ENCODE measurements around the gene PRELID3B.

PRELID3B gene

DNA sequence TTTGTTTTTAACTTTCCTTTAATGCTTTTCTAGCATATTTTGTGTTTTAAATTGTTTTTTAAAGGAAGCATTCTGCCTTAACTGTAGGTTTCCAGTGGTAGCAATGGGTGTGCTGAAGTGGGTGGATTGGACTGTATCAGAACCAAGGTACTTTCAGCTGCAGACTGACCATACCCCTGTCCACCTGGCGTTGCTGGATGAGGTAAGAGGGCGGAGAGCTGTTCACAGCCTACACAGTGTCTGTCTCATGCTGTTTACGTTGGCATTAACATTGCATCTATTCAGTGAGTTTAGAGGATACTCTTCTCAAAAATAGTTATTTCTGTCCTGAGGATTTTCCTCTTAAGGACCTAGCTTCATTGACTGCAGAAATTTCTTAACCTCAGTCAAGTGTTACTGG is 49.7 kb downstream of the PRELID3B start:
- no peak for DNase-seq (ENCODE audit: low read depth in 2 of 2)
- H3K4me3 ChIP-seq (replicated peaks in 1 of 2; ENCODE audit: low read depth in 2 of 2, low read length in 2 of 2) = no peak overlapping the region

DNA sequence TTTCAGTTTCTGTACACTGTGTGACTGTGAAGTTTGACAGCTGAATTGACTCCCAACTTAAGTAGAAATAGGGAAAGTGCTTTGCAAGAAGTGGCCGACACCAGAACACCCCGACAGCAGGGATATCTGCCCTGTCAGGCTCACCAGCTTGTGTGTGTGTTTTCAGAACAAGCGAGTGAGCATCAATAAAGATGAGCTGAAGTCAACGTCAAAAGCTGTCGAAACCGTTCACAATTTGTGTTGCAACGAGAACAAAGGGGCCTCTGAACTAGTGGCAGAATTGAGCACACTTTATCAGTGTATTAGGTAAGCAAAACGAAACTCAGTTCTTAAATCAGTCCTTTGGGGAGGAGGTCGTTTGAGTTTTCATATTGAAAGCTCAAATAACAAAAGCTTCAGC is 50.9 kb downstream of the PRELID3B start:
- TF ChIP-seq, protein P1, sequence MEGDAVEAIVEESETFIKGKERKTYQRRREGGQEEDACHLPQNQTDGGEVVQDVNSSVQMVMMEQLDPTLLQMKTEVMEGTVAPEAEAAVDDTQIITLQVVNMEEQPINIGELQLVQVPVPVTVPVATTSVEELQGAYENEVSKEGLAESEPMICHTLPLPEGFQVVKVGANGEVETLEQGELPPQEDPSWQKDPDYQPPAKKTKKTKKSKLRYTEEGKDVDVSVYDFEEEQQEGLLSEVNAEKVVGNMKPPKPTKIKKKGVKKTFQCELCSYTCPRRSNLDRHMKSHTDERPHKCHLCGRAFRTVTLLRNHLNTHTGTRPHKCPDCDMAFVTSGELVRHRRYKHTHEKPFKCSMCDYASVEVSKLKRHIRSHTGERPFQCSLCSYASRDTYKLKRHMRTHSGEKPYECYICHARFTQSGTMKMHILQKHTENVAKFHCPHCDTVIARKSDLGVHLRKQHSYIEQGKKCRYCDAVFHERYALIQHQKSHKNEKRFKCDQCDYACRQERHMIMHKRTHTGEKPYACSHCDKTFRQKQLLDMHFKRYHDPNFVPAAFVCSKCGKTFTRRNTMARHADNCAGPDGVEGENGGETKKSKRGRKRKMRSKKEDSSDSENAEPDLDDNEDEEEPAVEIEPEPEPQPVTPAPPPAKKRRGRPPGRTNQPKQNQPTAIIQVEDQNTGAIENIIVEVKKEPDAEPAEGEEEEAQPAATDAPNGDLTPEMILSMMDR (IDR thresholded peaks at IDR 0.05; ENCODE audit: low read depth, low read length) = no peak
- no peak overlapping the region for H3K4me3 ChIP-seq (replicated peaks in 1 of 2; ENCODE audit: low read depth in 2 of 2, low read length in 2 of 2)
- DNase-seq (ENCODE audit: low read depth in 2 of 2) = no peak

More for the DNA sequence above, 49.7 kb downstream of the PRELID3B start:
- TF ChIP-seq, protein P1 (IDR thresholded peaks at IDR 0.05; ENCODE audit: low read depth, low read length) = no peak

DNA sequence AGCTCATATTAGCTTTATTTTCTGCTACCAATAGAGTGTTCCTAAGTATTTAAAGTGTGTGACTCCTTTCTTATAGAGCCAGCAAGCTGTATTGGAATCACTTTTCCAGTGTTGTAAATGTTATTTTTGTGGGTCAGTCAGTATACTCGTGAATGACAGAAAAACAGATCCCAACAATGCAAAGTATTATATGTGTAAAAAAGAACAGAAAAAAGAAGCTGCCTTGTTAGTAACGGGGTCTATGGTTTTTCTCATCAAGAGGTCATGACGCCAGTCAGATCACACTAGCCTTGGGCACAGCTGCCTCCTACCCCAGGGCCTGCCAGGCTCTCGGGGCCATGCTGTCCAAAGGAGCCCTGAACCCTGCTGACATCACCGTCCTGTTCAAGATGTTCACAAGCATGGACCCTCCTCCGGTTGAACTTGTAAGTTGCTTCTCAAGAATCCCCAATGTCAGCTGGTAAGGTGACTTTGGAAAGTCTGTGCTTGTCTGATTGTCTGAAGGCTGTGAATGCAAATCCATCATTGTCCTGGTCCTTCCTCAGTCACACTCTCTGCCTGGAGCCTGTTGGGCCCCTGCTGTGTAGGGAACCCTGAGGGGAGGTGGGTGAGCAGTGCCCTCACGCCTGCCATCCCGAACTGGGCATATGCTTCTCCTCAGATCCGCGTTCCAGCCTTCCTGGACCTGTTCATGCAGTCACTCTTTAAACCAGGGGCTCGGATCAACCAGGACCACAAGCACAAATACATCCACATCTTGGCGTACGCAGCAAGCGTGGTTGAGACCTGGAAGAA is 51.7 kb downstream of the PRELID3B start:
- DNase-seq (ENCODE audit: low read depth in 2 of 2) = no peak
- TF ChIP-seq, protein P1 (IDR thresholded peaks at IDR 0.05; ENCODE audit: low read depth, low read length) = no peak

DNA sequence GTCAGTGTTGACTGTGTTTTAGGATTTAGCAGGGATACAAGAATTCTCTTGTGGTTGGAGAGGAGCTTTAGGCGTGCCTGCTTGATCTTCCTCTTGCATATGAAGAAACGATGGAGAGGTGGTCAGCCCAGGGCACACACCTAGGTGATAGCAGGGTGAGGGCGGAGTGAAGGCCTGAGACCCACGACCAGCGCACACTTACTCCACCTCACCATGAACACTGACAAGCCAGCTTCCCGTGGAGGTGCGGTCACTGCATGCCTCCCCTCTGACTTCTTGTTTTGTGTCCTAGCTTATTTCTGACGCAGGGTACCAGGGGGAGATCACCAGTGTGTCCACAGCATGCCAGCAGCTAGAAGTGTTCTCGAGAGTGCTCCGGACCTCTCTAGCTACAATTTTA is 53.4 kb downstream of the PRELID3B start:
- H3K4me3 ChIP-seq (replicated peaks in 1 of 2; ENCODE audit: low read depth in 2 of 2, low read length in 2 of 2) = no peak overlapping the region
- TF ChIP-seq, protein P1 (IDR thresholded peaks at IDR 0.05; ENCODE audit: low read depth, low read length) = no peak
- no peak for DNase-seq (ENCODE audit: low read depth in 2 of 2)

More for the DNA sequence above, 51.7 kb downstream of the PRELID3B start:
- no peak overlapping the region for H3K4me3 ChIP-seq (replicated peaks in 1 of 2; ENCODE audit: low read depth in 2 of 2, low read length in 2 of 2)

DNA sequence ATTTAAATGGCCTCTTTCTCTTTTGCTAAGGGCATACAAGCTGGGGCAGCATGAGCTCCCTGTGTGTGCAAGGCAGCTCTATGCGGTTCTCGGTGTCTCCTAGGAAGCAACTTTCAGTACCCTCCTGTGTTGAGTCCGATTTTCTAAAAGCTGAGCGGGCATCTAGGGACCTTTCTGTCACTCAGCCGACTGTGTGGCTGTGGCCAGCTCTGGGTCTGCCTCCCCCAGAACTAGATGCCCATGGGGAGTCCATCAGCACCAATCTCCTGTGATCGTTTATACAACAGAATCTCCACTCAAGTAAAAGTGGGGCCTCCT is 54.1 kb downstream of the PRELID3B start:
- TF ChIP-seq, protein P1 (IDR thresholded peaks at IDR 0.05; ENCODE audit: low read depth, low read length) = no peak
- no peak for DNase-seq (ENCODE audit: low read depth in 2 of 2)
- no peak overlapping the region for H3K4me3 ChIP-seq (replicated peaks in 1 of 2; ENCODE audit: low read depth in 2 of 2, low read length in 2 of 2)

DNA sequence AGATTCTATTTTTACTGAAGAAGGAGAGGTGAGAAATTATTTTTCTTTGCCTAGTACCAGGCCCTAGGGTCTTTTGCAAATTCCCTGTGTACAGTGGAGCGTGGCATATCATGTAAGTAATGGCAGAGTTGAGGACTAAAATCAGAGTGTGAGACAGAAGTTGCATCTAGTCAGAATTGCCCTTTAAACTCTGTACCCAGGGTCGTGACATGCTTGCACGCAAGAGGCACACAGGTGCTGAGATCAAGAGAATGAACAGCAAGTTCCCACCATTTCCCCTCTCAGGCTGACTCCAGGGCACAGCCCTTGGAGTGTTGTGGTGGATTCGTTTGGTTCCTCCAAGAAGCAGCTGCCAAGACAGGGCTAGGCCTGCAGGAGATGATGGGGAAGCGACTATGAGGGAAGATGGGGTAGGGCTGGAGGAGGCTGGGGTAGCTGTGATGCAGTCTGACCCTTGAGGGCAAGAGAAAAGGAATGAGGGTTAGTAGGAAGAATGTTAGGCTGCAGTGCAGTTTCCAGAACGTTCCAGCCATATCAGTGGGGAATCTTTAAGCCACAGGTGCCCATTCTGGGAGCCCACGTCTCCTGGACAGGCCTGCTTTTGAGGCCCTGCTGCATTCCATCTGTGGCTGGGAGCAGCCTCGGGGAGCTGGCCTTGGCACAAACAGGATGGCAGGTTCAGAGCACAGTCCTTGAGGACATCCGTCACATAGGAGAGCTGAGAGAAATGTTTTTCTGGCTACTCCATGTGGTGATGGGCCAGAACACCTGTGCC is 54.6 kb downstream of the PRELID3B start:
- TF ChIP-seq, protein P1 (IDR thresholded peaks at IDR 0.05; ENCODE audit: low read depth, low read length) = no peak
- no peak overlapping the region for H3K4me3 ChIP-seq (replicated peaks in 1 of 2; ENCODE audit: low read depth in 2 of 2, low read length in 2 of 2)
- no peak for DNase-seq (ENCODE audit: low read depth in 2 of 2)

Data from cardiac fibroblast (primary cell).